ENCODE data around the gene CDH5.

The CDH5 gene

GRCh38 chr16:66375451-66375850, 9.0 kb downstream of the CDH5 start:
- DNase-seq, result no peak

DNA sequence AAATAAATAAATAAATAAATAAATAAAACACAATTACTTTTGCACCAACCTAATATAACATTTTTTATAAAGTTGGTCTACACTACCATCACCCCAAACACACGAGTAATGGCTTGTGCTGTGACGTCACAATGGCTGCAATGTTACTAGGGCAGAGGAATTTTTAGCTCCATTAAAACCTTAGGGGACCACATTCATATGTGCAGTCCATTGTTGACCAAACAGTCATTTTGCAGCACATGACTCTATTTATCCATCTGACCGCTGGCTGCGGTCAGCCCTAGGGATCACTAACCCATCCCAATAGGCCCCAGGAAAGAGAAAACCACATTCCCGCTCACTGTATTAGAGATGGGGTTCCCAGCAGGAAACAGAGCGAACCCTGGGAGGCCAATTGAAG, 9.6 kb downstream of the CDH5 start:
- no peak for DNase-seq

DNA sequence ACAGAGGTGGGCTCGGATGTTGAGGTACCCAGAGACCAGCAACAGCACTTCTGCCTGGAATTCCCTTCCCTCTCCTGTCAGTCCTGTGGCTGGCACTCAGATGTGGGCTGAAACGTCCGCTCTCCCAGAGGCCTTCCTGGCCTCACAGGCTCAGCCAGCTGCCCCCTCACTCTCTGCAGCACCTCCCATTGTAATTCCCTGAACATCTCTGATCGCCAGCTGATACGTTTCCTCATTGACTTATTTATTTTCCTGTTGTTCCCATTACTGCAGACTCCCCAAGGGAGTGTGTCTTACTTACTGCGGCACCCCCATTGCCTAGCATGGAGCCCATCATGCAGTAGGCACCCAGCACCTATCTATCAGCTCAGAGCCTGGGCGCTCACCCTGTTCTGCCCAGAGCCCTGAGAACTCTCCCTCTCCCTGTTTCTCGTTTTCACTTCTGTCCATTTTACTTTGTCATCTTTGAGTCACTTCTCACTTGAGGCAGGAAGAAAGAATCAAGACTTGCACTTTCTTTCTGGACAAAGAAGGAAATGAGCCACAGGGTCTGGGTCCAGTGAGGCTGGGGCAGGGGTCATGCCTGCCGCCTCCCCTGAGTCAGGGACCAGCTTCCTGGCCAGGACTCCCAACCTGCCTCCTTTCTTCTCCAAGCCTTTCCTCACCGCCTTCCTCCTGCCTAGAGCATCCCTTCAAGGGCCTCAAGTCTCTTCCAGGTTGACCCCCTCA, 10.2 kb downstream of the CDH5 start:
- DNase-seq, result no peak

- no peak for DNase-seq
These were observed 10.8 kb downstream of the CDH5 start for GRCh38 chr16:66377324-66377723.

DNA sequence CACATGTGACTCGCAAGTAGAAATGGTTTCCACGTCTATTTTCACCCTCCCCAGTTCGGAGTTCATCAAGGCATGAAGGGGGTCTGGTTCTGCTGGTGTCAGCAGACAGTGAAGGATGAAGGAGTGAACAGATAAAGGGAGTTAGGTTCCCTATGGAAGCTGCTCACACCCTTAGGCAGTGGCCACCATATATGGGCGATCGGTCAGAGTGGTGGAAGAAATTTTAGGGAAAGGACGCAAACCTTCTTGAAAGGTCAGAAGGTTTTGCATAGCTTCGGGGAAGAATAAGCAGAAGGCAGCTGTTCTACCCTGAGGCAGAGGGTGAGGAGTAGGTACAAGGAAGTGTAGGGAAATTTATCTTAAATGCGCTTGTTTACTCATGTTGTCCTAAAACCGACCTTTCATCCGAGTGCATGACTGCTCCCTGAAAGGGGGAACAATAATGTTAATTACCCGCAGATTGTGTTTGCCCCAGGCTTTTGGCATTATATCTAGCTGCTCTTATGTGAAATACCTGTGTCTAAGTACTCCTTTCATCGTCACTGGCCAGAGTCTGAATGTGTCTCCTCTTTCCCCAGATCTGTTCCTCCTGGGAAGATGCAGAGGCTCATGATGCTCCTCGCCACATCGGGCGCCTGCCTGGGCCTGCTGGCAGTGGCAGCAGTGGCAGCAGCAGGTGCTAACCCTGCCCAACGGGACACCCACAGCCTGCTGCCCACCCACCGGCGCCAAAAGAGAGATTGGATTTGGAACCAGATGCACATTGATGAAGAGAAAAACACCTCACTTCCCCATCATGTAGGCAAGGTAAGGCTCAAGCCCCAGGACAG, 12.5 kb downstream of the CDH5 start:
- DNase-seq, result no peak

DNA sequence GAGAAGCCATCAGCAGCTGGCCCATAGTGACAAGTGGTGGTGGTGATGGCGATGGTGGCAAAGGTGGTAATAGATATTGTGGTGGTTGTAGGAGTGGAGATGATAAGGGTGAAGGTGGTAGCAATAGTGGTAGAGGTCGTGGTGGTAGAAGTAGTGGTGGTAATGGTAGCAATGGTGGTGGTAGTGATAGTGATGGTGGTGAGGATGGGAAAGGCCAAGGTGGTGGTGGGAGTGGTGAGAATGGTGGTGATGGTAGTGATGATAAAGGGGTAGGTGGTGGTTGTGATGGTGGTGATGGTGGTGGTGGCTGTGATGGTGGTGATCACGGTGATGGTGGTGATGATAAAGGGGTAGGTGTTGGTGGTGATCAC, 13.1 kb downstream of the CDH5 start:
- DNase-seq, result no peak

GRCh38 chr16:66380421-66380820, 13.9 kb downstream of the CDH5 start:
- no peak for DNase-seq

- DNase-seq, result no peak
These were observed 15.2 kb downstream of the CDH5 start for GRCh38 chr16:66381585-66382170.

GRCh38 chr16:66382171-66382965, 15.9 kb downstream of the CDH5 start:
- no peak for DNase-seq

DNA sequence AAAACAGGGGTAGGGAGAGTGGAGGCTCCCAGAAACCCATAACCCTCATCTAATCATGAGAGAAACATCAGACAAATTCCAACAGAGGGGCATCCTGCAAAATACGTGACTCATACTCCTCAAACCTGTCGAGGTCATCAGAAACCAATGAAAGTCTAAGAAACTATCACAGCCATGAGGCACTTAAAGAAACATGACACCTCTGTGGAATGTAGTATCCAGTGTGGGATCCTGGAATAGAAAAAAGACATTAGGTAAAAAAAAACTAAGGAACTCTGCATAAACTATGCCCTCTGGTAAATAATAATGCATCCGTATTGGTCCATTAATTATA, 16.4 kb downstream of the CDH5 start:
- no peak for DNase-seq

- DNase-seq, result no peak
These were observed 17.1 kb downstream of the CDH5 start for GRCh38 chr16:66383551-66383950.

DNA sequence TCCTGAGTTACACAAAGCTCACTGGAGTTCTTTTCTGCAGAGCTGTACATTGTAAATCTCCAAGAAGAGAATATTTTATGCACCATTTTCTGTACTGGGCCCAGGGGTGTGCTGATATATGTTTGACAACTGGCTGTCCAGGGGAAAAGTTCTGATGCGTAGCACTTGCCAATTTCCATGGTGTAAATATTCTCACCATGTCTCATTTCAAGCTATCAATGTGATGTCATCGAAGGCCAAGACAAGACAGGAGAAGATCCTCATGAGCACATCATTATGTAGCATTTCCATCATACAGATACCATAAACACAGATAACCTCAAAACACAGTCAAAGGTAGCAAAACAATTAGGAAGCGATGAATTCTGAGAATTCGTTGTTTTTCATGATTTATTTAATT, 18.9 kb downstream of the CDH5 start:
- DNase-seq, result no peak

DNA sequence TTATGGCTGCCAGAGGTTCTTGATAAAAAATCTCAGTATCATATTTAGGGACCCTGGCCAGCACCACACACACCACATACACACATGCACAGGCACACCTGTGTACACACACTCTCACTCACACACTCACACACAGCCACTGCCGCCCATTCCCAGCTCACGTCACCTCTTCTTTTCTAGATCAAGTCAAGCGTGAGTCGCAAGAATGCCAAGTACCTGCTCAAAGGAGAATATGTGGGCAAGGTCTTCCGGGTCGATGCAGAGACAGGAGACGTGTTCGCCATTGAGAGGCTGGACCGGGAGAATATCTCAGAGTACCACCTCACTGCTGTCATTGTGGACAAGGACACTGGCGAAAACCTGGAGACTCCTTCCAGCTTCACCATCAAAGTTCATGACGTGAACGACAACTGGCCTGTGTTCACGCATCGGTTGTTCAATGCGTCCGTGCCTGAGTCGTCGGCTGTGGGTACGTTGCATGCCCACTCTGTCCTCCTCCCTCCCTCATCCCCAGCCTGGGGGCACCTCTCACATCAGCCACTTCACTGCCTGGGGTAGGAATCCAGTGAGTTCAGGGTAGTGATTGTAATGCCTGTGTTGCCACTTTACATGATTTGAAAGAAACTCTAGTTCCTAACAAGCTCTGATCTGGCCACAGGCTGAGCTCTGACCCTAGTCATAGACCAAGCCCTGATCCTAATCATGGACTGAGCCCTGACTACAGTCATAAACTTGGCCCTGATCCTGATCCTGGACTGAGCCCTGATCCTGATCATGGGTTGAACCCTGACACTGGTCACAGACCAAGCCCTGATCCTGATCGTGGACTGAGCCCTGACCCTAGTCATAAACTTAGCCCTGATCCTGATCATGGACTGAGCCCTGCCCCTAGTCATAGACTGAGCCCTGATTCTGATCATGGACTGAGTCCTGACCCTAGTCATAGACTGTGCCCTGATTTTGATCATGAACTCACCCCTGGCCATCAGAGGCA, 20.4 kb downstream of the CDH5 start:
- DNase-seq, result peak; percentile 4

DNA sequence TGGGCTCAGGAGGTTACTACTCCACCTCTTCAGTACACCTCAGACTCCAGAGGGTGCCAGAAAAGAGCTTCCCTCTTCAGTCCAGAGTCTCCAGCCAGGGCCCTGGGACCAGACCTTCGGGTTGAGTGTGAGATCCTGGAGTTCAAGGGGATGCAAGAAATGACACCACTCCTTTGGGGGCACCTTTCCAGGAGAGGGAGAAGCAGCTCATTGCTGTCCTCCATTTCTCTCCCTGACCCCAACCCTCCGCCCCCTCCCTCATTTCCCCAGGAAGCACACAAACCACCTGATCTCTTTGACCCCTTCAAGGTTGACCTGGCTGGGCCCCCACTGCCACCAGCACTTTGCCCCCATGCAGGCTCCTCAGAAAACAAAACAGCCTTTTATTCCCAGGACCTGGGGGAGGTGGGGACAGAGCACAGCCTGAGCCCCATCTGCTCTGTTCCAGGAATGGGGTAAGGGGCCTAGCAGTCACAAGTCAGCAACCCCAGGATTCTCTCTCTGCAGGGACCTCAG, 21.4 kb downstream of the CDH5 start:
- DNase-seq, result no peak

- no peak for DNase-seq
These were observed 22.1 kb downstream of the CDH5 start for GRCh38 chr16:66388350-66389139.

DNA sequence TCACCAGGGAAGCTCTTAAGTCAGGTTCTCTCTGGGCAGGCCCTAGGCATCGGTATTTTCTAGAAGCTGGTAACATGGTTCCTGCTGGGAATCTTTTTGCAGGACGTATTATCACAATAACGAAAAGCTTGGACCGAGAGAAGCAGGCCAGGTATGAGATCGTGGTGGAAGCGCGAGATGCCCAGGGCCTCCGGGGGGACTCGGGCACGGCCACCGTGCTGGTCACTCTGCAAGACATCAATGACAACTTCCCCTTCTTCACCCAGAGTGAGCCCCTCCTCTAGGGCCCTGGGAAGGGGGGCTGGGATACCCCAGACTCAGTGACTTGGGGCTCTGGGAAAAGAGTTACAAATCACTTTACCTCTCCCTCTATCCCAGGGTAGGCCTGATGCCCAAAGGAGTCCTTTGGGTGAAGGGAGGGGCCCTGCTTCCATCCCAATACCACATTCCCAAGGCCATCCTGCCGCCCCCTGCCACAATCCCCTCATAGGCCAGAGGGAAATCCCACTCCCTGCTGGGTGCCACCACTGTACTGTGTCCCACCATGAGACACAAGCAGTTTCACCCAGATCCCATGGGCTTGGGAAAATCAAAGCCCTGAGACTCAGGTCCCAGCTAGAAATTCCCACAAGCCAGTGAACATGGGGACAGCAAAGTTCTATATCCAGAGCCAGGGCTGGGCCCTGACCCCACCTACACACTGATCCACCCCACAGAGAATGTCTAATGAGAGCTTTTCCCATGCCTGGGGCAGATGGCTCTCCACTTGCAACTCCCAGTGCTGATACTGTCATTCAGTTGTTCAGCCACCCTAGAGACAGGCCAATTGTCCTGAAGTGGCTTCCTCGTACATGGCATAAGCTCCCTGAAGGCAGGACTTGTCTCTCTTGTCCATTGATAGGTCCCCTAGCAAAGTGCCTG, 23.0 kb downstream of the CDH5 start:
- no peak for DNase-seq

DNA sequence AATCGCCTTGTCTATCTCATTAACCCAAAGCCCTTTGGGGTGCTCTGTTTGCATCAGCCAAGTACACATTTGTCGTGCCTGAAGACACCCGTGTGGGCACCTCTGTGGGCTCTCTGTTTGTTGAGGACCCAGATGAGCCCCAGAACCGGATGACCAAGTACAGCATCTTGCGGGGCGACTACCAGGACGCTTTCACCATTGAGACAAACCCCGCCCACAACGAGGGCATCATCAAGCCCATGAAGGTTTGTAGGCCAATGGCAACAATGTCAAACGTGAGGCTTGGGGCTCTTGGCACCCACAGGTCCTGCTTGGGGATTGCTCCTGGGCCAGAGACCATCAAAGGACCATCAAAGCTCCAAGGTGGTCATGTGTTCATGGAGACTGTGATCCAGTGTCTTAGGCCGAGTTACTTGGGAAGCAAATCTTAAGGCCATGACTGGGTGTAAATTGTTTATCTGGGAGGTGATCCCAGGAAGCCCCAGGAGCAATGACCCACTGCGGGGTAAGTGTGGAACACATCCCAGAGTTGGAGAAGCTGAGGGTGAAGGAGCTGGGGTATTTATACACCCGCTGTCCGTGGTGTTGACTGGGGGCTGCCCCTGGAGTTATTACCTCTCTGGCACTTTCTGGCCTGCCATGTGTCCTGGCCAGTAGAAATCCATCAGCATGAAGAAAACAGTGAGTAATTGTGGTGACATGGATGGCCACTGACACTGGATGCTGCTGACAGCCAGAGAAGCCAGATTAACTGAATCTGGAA, 24.0 kb downstream of the CDH5 start:
- no peak for DNase-seq

GRCh38 chr16:66391726-66392670, 25.5 kb downstream of the CDH5 start:
- DNase-seq, result no peak
